SK-MEL-5 (cell line): ENCODE data around the gene OPRL1. TPM values are rescaled to one million over a fixed set of nuclear protein-coding genes. Genes with fewer than 3 reads are reported as not detected.

ENCODE experiments used
- DNase-seq: peaks from one replicate; pipeline ENCODE4 v3.0.0-alpha.2; 2016; ENCODE audit warnings: low read depth, low spot score
- in situ Hi-C: cut with HindIII; loops from 2 replicates; pipeline ENCODE4 v1.10.0; 2016; ENCODE audit warnings: low sequenced_read_pairs, high pct_unique_total_duplicates, low pct_unique_long_range_greater_than_20kb
- small RNA-seq, 2 experiments: library from RNA; depleted of rRNA; stranded (forward); fragments of <200 nt; gene quantifications; one replicate each; pipeline ENCODE3, GENCODE V24; 2014
- total RNA-seq: library from RNA; depleted of rRNA; stranded (reverse); fragments of >200 nt; shearing (Covaris generic); gene quantifications from 2 replicates; pipeline ENCODE4 v1.2.3, GENCODE V29; 2014; rRNA removed

Gene OPRL1
- total RNA-seq, 1 experiment from 2014 or later: 2.1 TPM

- in situ Hi-C loops: no loop called here
- DNase-seq: no peak
Observed at GRCh38 chr20:64140061-64140931, 60.4 kb downstream of the OPRL1 start.

GRCh38 chr20:64140956-64141355, 61.1 kb downstream of the OPRL1 start:
- in situ Hi-C loops: no loop called here
- DNase-seq: no peak

- in situ Hi-C loops: no loop called here
- DNase-seq: no peak
Observed at GRCh38 chr20:64142590-64142989, 62.7 kb downstream of the OPRL1 start.

GRCh38 chr20:64143018-64143801, 63.3 kb downstream of the OPRL1 start:
- in situ Hi-C loops: no loop called here
- DNase-seq: no peak

GRCh38 chr20:64144144-64144912, 64.4 kb downstream of the OPRL1 start:
- in situ Hi-C loops: no loop called here
- no peak for DNase-seq

GRCh38 chr20:64145458-64146300, 65.8 kb downstream of the OPRL1 start:
- no peak for DNase-seq
- in situ Hi-C loops: no loop called here

- in situ Hi-C loops: no loop called here
- no peak for DNase-seq
Observed at GRCh38 chr20:64146301-64146935, 66.5 kb downstream of the OPRL1 start.

GRCh38 chr20:64146936-64147477, 67.1 kb downstream of the OPRL1 start:
- no peak for DNase-seq
- in situ Hi-C loops: no loop called here

GRCh38 chr20:64148581-64148980, 68.7 kb downstream of the OPRL1 start:
- in situ Hi-C loops: no loop called here
- DNase-seq: no peak

GRCh38 chr20:64149141-64149540, 69.3 kb downstream of the OPRL1 start:
- in situ Hi-C loops: no loop called here
- DNase-seq: no peak

- no peak for DNase-seq
- in situ Hi-C loops: no loop called here
Observed at GRCh38 chr20:64149809-64150560, 70.1 kb downstream of the OPRL1 start.

Small RNA genes within 50 kb of the gene (small RNA-seq; reads per million reads assigned to genes)
- gene AL355803.1 (0 reads per million in 2 experiments), gene MIR6813 (0 reads per million in 2 experiments)

Other genes starting within 250 kb of the OPRL1 start
- gene ZBTB46, start 248.8 kb upstream of the OPRL1 start, total RNA-seq: 1.0 and 1.6 TPM in 2 replicates
- gene ABHD16B, start 218.6 kb upstream of the OPRL1 start, total RNA-seq: not detected in 2 replicates
- 74.4 and 76.4 TPM in 2 replicates for gene TPD52L2, start 214.8 kb upstream of the OPRL1 start, total RNA-seq
- 52.7 and 58.1 TPM in 2 replicates for gene DNAJC5, start 185.0 kb upstream of the OPRL1 start, total RNA-seq
- 21.5 and 23.2 TPM in 2 replicates for gene UCKL1, start 123.7 kb upstream of the OPRL1 start, total RNA-seq
- 8.5 and 8.9 TPM in 2 replicates for gene ZNF512B, start 110.2 kb upstream of the OPRL1 start, total RNA-seq
- not detected in 2 replicates for gene SAMD10, start 100.4 kb upstream of the OPRL1 start, total RNA-seq
- 63.7 and 71.3 TPM in 2 replicates for gene PRPF6, start 99.0 kb upstream of the OPRL1 start, total RNA-seq
- 0.37 and 0.59 TPM in 2 replicates for gene C20orf204, start 43.9 kb upstream of the OPRL1 start, total RNA-seq
- gene SOX18, start 30.4 kb upstream of the OPRL1 start, total RNA-seq: 0.37 TPM in 1 of 2 replicates, not detected in the other
- gene TCEA2, start 16.9 kb upstream of the OPRL1 start, total RNA-seq: 6.8 and 9.8 TPM in 2 replicates
- 28.7 and 31.4 TPM in 2 replicates for gene RGS19, start 564 bp upstream of the OPRL1 start, total RNA-seq
- 1.1 TPM in 1 of 2 replicates, not detected in the other for gene LKAAEAR1, start 4.3 kb downstream of the OPRL1 start, total RNA-seq
- not detected in 2 replicates for gene NPBWR2, start 27.5 kb downstream of the OPRL1 start, total RNA-seq
- gene MYT1, start 84.4 kb downstream of the OPRL1 start, total RNA-seq: 0.29 and 1.8 TPM in 2 replicates
- gene PCMTD2, start 175.7 kb downstream of the OPRL1 start, total RNA-seq: 41.1 and 44.0 TPM in 2 replicates